Nephron progenitor cell (in vitro differentiated cells): ENCODE data around the gene LACTBL1.
A peak's percentile ranks its signal among the peaks of the same experiment; 100 is the strongest.
"Not testable (repeated sequence)": the region's sequence is repeated elsewhere in the genome, so short reads cannot be mapped to it uniquely, and the experiment has no call there.

Experiments used
- DNase-seq: peaks from one replicate; pipeline ENCODE4 v3.0.0; 2021
- H3K27ac Mint-ChIP-seq: 2 replicates; pipeline ENCODE4 v1.8.0; 2021; ENCODE audit warnings: mild to moderate bottlenecking, moderate library complexity, mixed read lengths
- H3K27me3 Mint-ChIP-seq: 2 replicates; pipeline ENCODE4 v1.8.0; 2021; ENCODE audit warnings: mild to moderate bottlenecking, low read depth, mixed read lengths; ENCODE audit not compliant: poor library complexity
- H3K36me3 Mint-ChIP-seq: 2 replicates; pipeline ENCODE4 v1.8.0; 2021; ENCODE audit warnings: low read depth, mixed read lengths
- H3K4me1 Mint-ChIP-seq: 2 replicates; pipeline ENCODE4 v1.8.0; 2021; ENCODE audit warnings: mixed read lengths
- H3K4me3 Mint-ChIP-seq: 2 replicates; pipeline ENCODE4 v1.8.0; 2021; ENCODE audit warnings: mild to moderate bottlenecking, moderate library complexity, mixed read lengths
- H3K9me3 Mint-ChIP-seq: 2 replicates; pipeline ENCODE4 v1.8.0; 2021; ENCODE audit warnings: mild to moderate bottlenecking, moderate library complexity, mixed read lengths
- CTCF ChIP-seq: fragments of 200-600 bp; sonication (generic); IDR thresholded peaks from 2 replicates; pipeline ENCODE4 v1.5.0; 2021; ENCODE audit warnings: antibody characterized with exemption

The LACTBL1 gene

GRCh38 chr1:23018661-23019093, 46.0 kb upstream of the LACTBL1 start:
- Mint-ChIP-seq H3K9me3 (peaks cover 32% of the 10 kb centered on the region), H3K4me1 (peaks cover 29% of the 10 kb centered on the region), H3K27ac (peak overlapping the region; percentile 93), H3K36me3 (peaks cover 37% of the 10 kb centered on the region), H3K4me3 (peak overlapping the region; percentile 96), H3K27me3 (no peaks in the 10 kb centered on the region)
- TF ChIP-seq CTCF: no peak
- DNase-seq: no peak

DNA sequence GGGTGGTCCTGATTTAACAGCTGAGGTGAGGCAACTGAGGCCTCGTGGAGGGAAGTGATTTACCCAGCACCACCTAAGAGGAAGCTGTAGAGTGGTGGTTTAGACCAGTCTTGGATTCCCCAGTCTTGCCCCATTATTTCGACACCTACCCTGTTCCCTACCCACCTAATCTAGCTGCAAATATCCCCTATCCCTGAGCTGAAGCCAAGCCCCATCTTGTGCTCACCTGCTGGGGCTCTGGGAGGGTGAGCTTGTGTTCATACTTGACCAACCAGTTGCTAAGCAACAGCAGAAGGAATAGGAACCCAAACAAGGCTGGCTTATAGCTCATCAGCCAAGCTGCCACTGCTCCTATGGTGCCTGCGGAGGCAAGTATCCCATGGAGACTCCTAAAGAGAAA, 41.0 kb upstream of the LACTBL1 start:
- H3K9me3 Mint-ChIP-seq: no peaks in the 10 kb centered on the region
- H3K4me1 Mint-ChIP-seq: peaks cover 15% of the 10 kb centered on the region
- no peak overlapping the region for H3K4me3 Mint-ChIP-seq
- H3K27ac Mint-ChIP-seq: no peak overlapping the region
- TF ChIP-seq CTCF: no peak
- H3K27me3 Mint-ChIP-seq: no peaks in the 10 kb centered on the region
- H3K36me3 Mint-ChIP-seq: no peaks in the 10 kb centered on the region
- DNase-seq: peak; percentile 38

DNA sequence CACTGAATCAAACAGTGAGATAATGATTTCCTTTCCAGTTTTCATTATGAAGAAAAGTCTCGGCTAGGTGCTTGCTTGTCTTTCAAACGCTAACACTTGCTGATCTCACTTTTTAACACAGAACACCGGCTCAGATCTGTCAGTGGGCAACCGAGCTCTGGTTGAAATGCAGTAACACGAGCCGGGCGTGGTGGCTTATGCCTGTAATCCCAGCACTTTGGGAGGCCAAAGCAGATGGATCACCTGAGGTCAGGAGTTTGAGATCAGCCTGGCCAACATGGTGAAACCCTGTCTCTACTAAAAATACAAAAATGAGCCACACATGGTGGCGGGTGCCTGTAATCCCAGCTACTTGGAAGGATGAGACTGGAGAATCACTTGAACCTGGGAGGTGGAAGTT, 37.4 kb upstream of the LACTBL1 start:
- not testable (repeated sequence) for DNase-seq, H3K9me3 Mint-ChIP-seq, H3K4me1 Mint-ChIP-seq, H3K36me3 Mint-ChIP-seq, H3K4me3 Mint-ChIP-seq, H3K27ac Mint-ChIP-seq, H3K27me3 Mint-ChIP-seq

- Mint-ChIP-seq H3K27me3 (peaks cover 8% of the 10 kb centered on the region), H3K36me3 (no peaks in the 10 kb centered on the region), H3K9me3 (peaks cover 4% of the 10 kb centered on the region), H3K4me3 (no peak overlapping the region), H3K27ac (no peak overlapping the region), H3K4me1 (peaks cover 6% of the 10 kb centered on the region)
- DNase-seq: no peak
- TF ChIP-seq CTCF: no peak
Observed at GRCh38 chr1:23008901-23009300, 36.2 kb upstream of the LACTBL1 start.

DNA sequence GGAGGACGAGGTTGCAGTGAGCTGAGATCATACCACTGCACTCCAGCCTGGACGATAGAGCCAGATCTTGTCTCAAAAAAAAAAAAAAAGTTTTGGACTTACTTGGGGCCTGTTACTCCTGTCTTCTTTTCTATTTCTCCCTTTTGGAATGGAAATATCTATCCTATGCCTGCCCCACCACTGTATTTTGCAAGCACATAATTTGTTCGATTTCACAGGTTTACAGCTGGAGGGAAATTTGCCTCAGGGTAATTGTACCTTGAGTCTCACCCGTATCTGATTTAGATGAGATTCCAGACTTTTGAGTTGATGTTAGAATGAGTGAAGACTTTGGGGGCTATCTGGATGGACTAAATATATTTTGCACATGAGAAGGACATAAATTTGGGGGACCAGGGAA, 34.4 kb upstream of the LACTBL1 start:
- H3K27me3 Mint-ChIP-seq: peaks cover 12% of the 10 kb centered on the region
- H3K36me3 Mint-ChIP-seq: no peaks in the 10 kb centered on the region
- no peak overlapping the region for H3K4me3 Mint-ChIP-seq
- no peaks in the 10 kb centered on the region for H3K4me1 Mint-ChIP-seq
- DNase-seq: no peak
- H3K27ac Mint-ChIP-seq: no peak overlapping the region
- H3K9me3 Mint-ChIP-seq: peaks cover 4% of the 10 kb centered on the region
- no peak for TF ChIP-seq CTCF

- not testable (repeated sequence) for H3K4me1 Mint-ChIP-seq, H3K9me3 Mint-ChIP-seq, DNase-seq, H3K27ac Mint-ChIP-seq, H3K4me3 Mint-ChIP-seq, H3K36me3 Mint-ChIP-seq
- H3K27me3 Mint-ChIP-seq: peaks cover 12% of the 10 kb centered on the region
Observed at GRCh38 chr1:23004769-23005168, 32.1 kb upstream of the LACTBL1 start.

- Mint-ChIP-seq H3K4me3 (no peak overlapping the region), H3K9me3 (peaks cover 4% of the 10 kb centered on the region), H3K27me3 (peaks cover 12% of the 10 kb centered on the region), H3K4me1 (no peaks in the 10 kb centered on the region), H3K36me3 (no peaks in the 10 kb centered on the region), H3K27ac (no peak overlapping the region)
- DNase-seq: no peak
- TF ChIP-seq CTCF: no peak
Observed at GRCh38 chr1:23004112-23004511, 31.4 kb upstream of the LACTBL1 start.

DNA sequence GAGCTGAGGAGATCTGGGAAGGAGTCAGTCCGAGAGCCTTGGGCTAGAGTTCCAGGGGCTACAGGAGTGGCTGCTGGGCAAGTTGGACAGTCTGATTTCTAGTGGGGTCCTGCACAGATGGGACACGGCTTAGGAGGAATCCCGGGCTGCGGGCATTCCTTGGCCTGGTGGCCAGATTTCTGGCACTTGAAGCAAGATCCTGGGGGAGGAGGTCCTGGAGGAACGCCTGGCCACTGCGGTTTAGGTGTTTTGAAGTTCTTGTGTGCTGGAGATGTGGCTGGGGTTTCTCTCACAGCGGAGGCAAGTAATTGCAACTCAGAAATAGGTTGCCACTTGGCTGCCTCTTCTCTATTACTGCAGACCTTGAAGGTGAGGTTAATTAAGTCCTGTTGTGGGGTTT, 29.6 kb upstream of the LACTBL1 start:
- H3K4me3 Mint-ChIP-seq, DNase-seq, H3K27ac Mint-ChIP-seq, H3K4me1 Mint-ChIP-seq, H3K9me3 Mint-ChIP-seq, H3K36me3 Mint-ChIP-seq: not testable (repeated sequence)
- peaks cover 12% of the 10 kb centered on the region for H3K27me3 Mint-ChIP-seq

- not testable (repeated sequence) for DNase-seq, H3K4me3 Mint-ChIP-seq, H3K9me3 Mint-ChIP-seq, H3K27me3 Mint-ChIP-seq, H3K27ac Mint-ChIP-seq, H3K4me1 Mint-ChIP-seq, H3K36me3 Mint-ChIP-seq
Observed at GRCh38 chr1:23000133-23000532, 27.5 kb upstream of the LACTBL1 start.

GRCh38 chr1:22997528-22997927, 24.9 kb upstream of the LACTBL1 start:
- not testable (repeated sequence) for H3K4me3 Mint-ChIP-seq, H3K27ac Mint-ChIP-seq, H3K36me3 Mint-ChIP-seq, H3K4me1 Mint-ChIP-seq, DNase-seq, H3K27me3 Mint-ChIP-seq
- H3K9me3 Mint-ChIP-seq: peaks cover 29% of the 10 kb centered on the region
